CD4-positive, CD25-positive, alpha-beta regulatory T cell (primary cell): ENCODE results near the gene LONRF2. TPM values are rescaled to one million over a fixed set of nuclear protein-coding genes. Genes with fewer than 3 reads are reported as not detected.

Experiments
- ATAC-seq, 2 donors: fragments of 150-1000 bp; cut with Tn5 transposase; one replicate each; pipeline ENCODE4 v1.10.0; 2021; ENCODE audit warnings: low read depth in 2 of 2, moderate number of reproducible peaks in 2 of 2, moderate library complexity in 1 of 2
- DNase-seq, 3 donors: peaks; one replicate each; pipeline versions ENCODE4 v3.0.0 to v3.0.0-alpha.2; 2012 to 2022; ENCODE audit warnings: mixed read lengths in 1 of 3
- H3K27ac ChIP-seq: one replicate; pipeline ENCODE4 v1.7.0; 2013; ENCODE audit warnings: mild to moderate bottlenecking, low read length; ENCODE audit not compliant: insufficient read depth, poor library complexity, severe bottlenecking
- H3K27me3 ChIP-seq: one replicate; pipeline ENCODE4 v1.7.0; 2013; ENCODE audit warnings: low read length; ENCODE audit not compliant: control insufficient read depth, insufficient read depth
- H3K36me3 ChIP-seq: one replicate; pipeline ENCODE4 v1.7.0; 2013; ENCODE audit warnings: mild to moderate bottlenecking, low read length, moderate library complexity; ENCODE audit not compliant: control insufficient read depth, insufficient read depth
- H3K4me1 ChIP-seq: 2 replicates; pipeline ENCODE4 v1.7.0; 2013; ENCODE audit warnings: mild to moderate bottlenecking, low read length; ENCODE audit not compliant: insufficient read depth, control insufficient read depth, poor library complexity, severe bottlenecking
- H3K4me3 ChIP-seq: one replicate; pipeline ENCODE4 v1.7.0; 2013; ENCODE audit warnings: low read depth, mild to moderate bottlenecking, low read length, moderate library complexity
- H3K9me3 ChIP-seq, 2 experiments: 1 replicate in 1 of 2; 2 replicates in 1 of 2; pipeline ENCODE4 v1.7.0; 2013; ENCODE audit warnings: low read length in 2 of 2, mild to moderate bottlenecking in 1 of 2, moderate library complexity in 1 of 2; ENCODE audit not compliant: control insufficient read depth in 2 of 2
- H3K27ac Mint-ChIP-seq, 3 donors: one replicate each; pipeline ENCODE4 v1.8.0; 2020 to 2022; ENCODE audit warnings: mild to moderate bottlenecking in 3 of 3, mixed read lengths in 3 of 3, moderate library complexity in 2 of 3
- H3K27me3 Mint-ChIP-seq: one replicate; pipeline ENCODE4 v1.8.0; 2022; ENCODE audit warnings: mild to moderate bottlenecking, mixed read lengths
- H3K36me3 Mint-ChIP-seq: one replicate; pipeline ENCODE4 v1.8.0; 2020; ENCODE audit warnings: mixed read lengths
- H3K4me1 Mint-ChIP-seq, 4 donors: one replicate each; pipeline ENCODE4 v1.8.0; 2020 to 2022; ENCODE audit warnings: mixed read lengths in 4 of 4, mild to moderate bottlenecking in 1 of 4
- H3K4me3 Mint-ChIP-seq, 4 donors: one replicate each; pipeline ENCODE4 v1.8.0; 2020 to 2022; ENCODE audit warnings: mild to moderate bottlenecking in 4 of 4, mixed read lengths in 4 of 4, moderate library complexity in 3 of 4
- H3K9me3 Mint-ChIP-seq, 7 donors: one replicate each; pipeline ENCODE4 v1.8.0; 2020 to 2022; ENCODE audit warnings: mixed read lengths in 7 of 7, mild to moderate bottlenecking in 3 of 7, moderate library complexity in 2 of 7
- polyA plus RNA-seq, 4 donors: library from polyadenylated mRNA; unstranded; fragments of 300-500 nt; fragmentation: Illumina TruSeq; gene quantifications; one replicate each; pipeline ENCODE4 v1.2.3, GENCODE V29; 2021
- total RNA-seq: library from RNA; stranded (reverse); gene quantifications from one replicate; pipeline ENCODE4 v1.2.3, GENCODE V29; 2022

LONRF2 gene
- total and polyA plus RNA-seq, 5 donors from 2014 or later, result 0.42 TPM; not detected in 4

GRCh38 chr2:100289020-100289419 is 33.3 kb downstream of the LONRF2 start:
- Histone ChIP-seq H3K4me1 (peaks cover 7% of the 10 kb centered on the region), H3K4me3 (no peak overlapping the region), H3K36me3 (no peaks in the 10 kb centered on the region), H3K27ac (no peak overlapping the region), H3K27me3 (no peaks in the 10 kb centered on the region), H3K9me3 (no peaks in the 10 kb centered on the region)
- ATAC-seq, result peak in 1 of 2 donors; percentile 50
- Mint-ChIP-seq H3K4me1 (no peaks in the 10 kb centered on the region), H3K4me3 (no peak overlapping the region), H3K27me3 (no peaks in the 10 kb centered on the region), H3K36me3 (no peaks in the 10 kb centered on the region), H3K9me3 (no peaks in the 10 kb centered on the region), H3K27ac (no peak overlapping the region)
- DNase-seq, result peak in 2 of 3 donors; percentile 13 to 42

- Histone ChIP-seq H3K4me3 (no peak overlapping the region), H3K9me3 (no peaks in the 10 kb centered on the region), H3K27me3 (peaks cover 2% of the 10 kb centered on the region), H3K4me1 (peaks cover 6% of the 10 kb centered on the region), H3K27ac (no peak overlapping the region), H3K36me3 (no peaks in the 10 kb centered on the region)
- no peaks in the 10 kb centered on the region for H3K36me3 Mint-ChIP-seq
- no peak for DNase-seq
- H3K9me3 Mint-ChIP-seq, result no peaks in the 10 kb centered on the region
- ATAC-seq, result no peak
- H3K27ac Mint-ChIP-seq, result no peak overlapping the region
- H3K4me1 Mint-ChIP-seq, result no peaks in the 10 kb centered on the region
- peaks cover 10% of the 10 kb centered on the region for H3K27me3 Mint-ChIP-seq
- H3K4me3 Mint-ChIP-seq, result no peak overlapping the region
Measured at GRCh38 chr2:100286318-100286717, 36.0 kb downstream of the LONRF2 start.

GRCh38 chr2:100285691-100286090 is 36.6 kb downstream of the LONRF2 start:
- DNase-seq (no peak), ATAC-seq (no peak)
- Histone ChIP-seq H3K4me3 (no peak overlapping the region), H3K4me1 (no peaks in the 10 kb centered on the region), H3K36me3 (no peaks in the 10 kb centered on the region), H3K9me3 (no peaks in the 10 kb centered on the region), H3K27ac (no peak overlapping the region), H3K27me3 (peaks cover 2% of the 10 kb centered on the region)
- no peaks in the 10 kb centered on the region for H3K36me3 Mint-ChIP-seq
- no peaks in the 10 kb centered on the region for H3K9me3 Mint-ChIP-seq
- no peaks in the 10 kb centered on the region for H3K4me1 Mint-ChIP-seq
- H3K4me3 Mint-ChIP-seq, result no peak overlapping the region
- H3K27ac Mint-ChIP-seq, result no peak overlapping the region
- H3K27me3 Mint-ChIP-seq, result peaks cover 10% of the 10 kb centered on the region

GRCh38 chr2:100285011-100285410 is 37.3 kb downstream of the LONRF2 start:
- no peak for DNase-seq
- Mint-ChIP-seq H3K27me3 (peaks cover 10% of the 10 kb centered on the region), H3K4me3 (no peak overlapping the region), H3K27ac (no peak overlapping the region), H3K9me3 (no peaks in the 10 kb centered on the region), H3K36me3 (no peaks in the 10 kb centered on the region), H3K4me1 (no peaks in the 10 kb centered on the region)
- Histone ChIP-seq H3K4me1 (no peaks in the 10 kb centered on the region), H3K27me3 (peaks cover 2% of the 10 kb centered on the region), H3K27ac (no peak overlapping the region), H3K4me3 (no peak overlapping the region), H3K36me3 (no peaks in the 10 kb centered on the region), H3K9me3 (no peaks in the 10 kb centered on the region)
- ATAC-seq, result no peak

GRCh38 chr2:100283724-100284501 is 38.4 kb downstream of the LONRF2 start:
- Histone ChIP-seq H3K9me3 (no peaks in the 10 kb centered on the region), H3K27ac (no peak overlapping the region), H3K4me1 (no peaks in the 10 kb centered on the region), H3K36me3 (no peaks in the 10 kb centered on the region), H3K4me3 (no peak overlapping the region), H3K27me3 (peaks cover 2% of the 10 kb centered on the region)
- Mint-ChIP-seq H3K9me3 (no peaks in the 10 kb centered on the region), H3K36me3 (no peaks in the 10 kb centered on the region), H3K4me3 (no peak overlapping the region), H3K27me3 (peaks cover 10% of the 10 kb centered on the region), H3K4me1 (peaks cover 0 to 3% (median 3%) of the 10 kb centered on the region in 4 donors), H3K27ac (no peak overlapping the region)
- ATAC-seq (no peak), DNase-seq (peak in 1 of 3 donors; percentile 72)

- H3K36me3 ChIP-seq, result no peaks in the 10 kb centered on the region
- H3K27me3 ChIP-seq, result peaks cover 2% of the 10 kb centered on the region
- Mint-ChIP-seq H3K27ac (no peak overlapping the region), H3K4me1 (peaks cover 0 to 6% (median 3%) of the 10 kb centered on the region in 4 donors), H3K4me3 (no peak overlapping the region), H3K36me3 (no peaks in the 10 kb centered on the region), H3K9me3 (no peaks in the 10 kb centered on the region), H3K27me3 (peaks cover 10% of the 10 kb centered on the region)
- no peak overlapping the region for H3K27ac ChIP-seq
- no peak overlapping the region for H3K4me3 ChIP-seq
- no peaks in the 10 kb centered on the region for H3K9me3 ChIP-seq
- peak in 1 of 3 donors; percentile 37 for DNase-seq
- no peak for ATAC-seq
- no peaks in the 10 kb centered on the region for H3K4me1 ChIP-seq
Measured at GRCh38 chr2:100281521-100282438, 40.5 kb downstream of the LONRF2 start.

- peaks cover 0 to 6% (median 3%) of the 10 kb centered on the region in 4 donors for H3K4me1 Mint-ChIP-seq
Measured at GRCh38 chr2:100279586-100280534, 42.4 kb downstream of the LONRF2 start.

More at GRCh38 chr2:100279586-100280534, 42.4 kb downstream of the LONRF2 start:
- H3K36me3 Mint-ChIP-seq, result no peaks in the 10 kb centered on the region
- no peak for ATAC-seq
- Histone ChIP-seq H3K4me1 (no peaks in the 10 kb centered on the region), H3K9me3 (no peaks in the 10 kb centered on the region), H3K4me3 (no peak overlapping the region), H3K27me3 (peaks cover 2% of the 10 kb centered on the region), H3K36me3 (no peaks in the 10 kb centered on the region), H3K27ac (no peak overlapping the region)
- H3K27ac Mint-ChIP-seq, result peak overlapping the region in 1 of 3 donors; percentile 15
- no peak for DNase-seq
- peaks cover 10% of the 10 kb centered on the region for H3K27me3 Mint-ChIP-seq
- no peak overlapping the region for H3K4me3 Mint-ChIP-seq
- no peaks in the 10 kb centered on the region for H3K9me3 Mint-ChIP-seq
